ENCODE data around the gene FSHR. TPM values are rescaled to one million over a fixed set of nuclear protein-coding genes. Genes with fewer than 3 reads are reported as not detected.

Gene FSHR
- total RNA-seq, 2 donors from 2014 or later = not detected

GRCh38 chr2:49068613-49069012, 85.7 kb downstream of the FSHR start:
- H3K4me3 ChIP-seq = no peak overlapping the region
- H3K27me3 ChIP-seq = no peaks in the 10 kb centered on the region
- ATAC-seq = no peak
- H3K36me3 ChIP-seq (replicated peaks in 1 of 2; ENCODE audit: insufficient read depth in 1 of 2, low read depth in 2 of 2) = no peaks in the 10 kb centered on the region
- H3K9me3 ChIP-seq = no peaks in the 10 kb centered on the region
- no peaks in the 10 kb centered on the region for H3K4me1 ChIP-seq
- intact Hi-C loops (cut with DNase I) = no loop called here
- no peak overlapping the region for H3K27ac ChIP-seq
- TF ChIP-seq CTCF (IDR thresholded peaks at IDR 0.05) (no peak), POLR2A (IDR thresholded peaks at IDR 0.05) (no peak)
- no peak for DNase-seq

GRCh38 chr2:49067971-49068370, 86.3 kb downstream of the FSHR start:
- no peak for ATAC-seq
- Histone ChIP-seq H3K27ac (no peak overlapping the region), H3K36me3 (replicated peaks in 1 of 2; ENCODE audit: insufficient read depth in 1 of 2, low read depth in 2 of 2) (no peaks in the 10 kb centered on the region), H3K9me3 (no peaks in the 10 kb centered on the region), H3K27me3 (no peaks in the 10 kb centered on the region), H3K4me3 (no peak overlapping the region), H3K4me1 (no peaks in the 10 kb centered on the region)
- intact Hi-C loops (cut with DNase I) = no loop called here
- TF ChIP-seq CTCF (IDR thresholded peaks at IDR 0.05) (no peak), POLR2A (IDR thresholded peaks at IDR 0.05) (no peak)
- DNase-seq = no peak
- 33 to 38% methylated on average over 2 of the region's 2 CpGs for WGBS, 2 donors

GRCh38 chr2:49053156-49053555, 101.2 kb downstream of the FSHR start:
- Histone ChIP-seq H3K27ac (no peak overlapping the region), H3K4me3 (no peak overlapping the region), H3K27me3 (no peaks in the 10 kb centered on the region), H3K4me1 (no peaks in the 10 kb centered on the region), H3K36me3 (replicated peaks in 1 of 2; ENCODE audit: insufficient read depth in 1 of 2, low read depth in 2 of 2) (no peaks in the 10 kb centered on the region), H3K9me3 (no peaks in the 10 kb centered on the region)
- intact Hi-C loops (cut with DNase I) = no loop called here
- 17 to 30% methylated on average over 2 of the region's 2 CpGs for WGBS, 2 donors
- no peak for DNase-seq
- TF ChIP-seq CTCF (IDR thresholded peaks at IDR 0.05) (no peak), POLR2A (IDR thresholded peaks at IDR 0.05) (no peak)
- ATAC-seq = no peak

- TF ChIP-seq POLR2A (IDR thresholded peaks at IDR 0.05) = no peak
- ATAC-seq = no peak
- no peak for DNase-seq
- H3K36me3 ChIP-seq (replicated peaks in 1 of 2; ENCODE audit: insufficient read depth in 1 of 2, low read depth in 2 of 2) = no peaks in the 10 kb centered on the region
- H3K27me3 ChIP-seq = no peaks in the 10 kb centered on the region
- no peak overlapping the region for H3K27ac ChIP-seq
- H3K4me1 ChIP-seq = no peaks in the 10 kb centered on the region
- intact Hi-C loops (cut with DNase I) = no loop called here
- no peaks in the 10 kb centered on the region for H3K9me3 ChIP-seq
- no peak overlapping the region for H3K4me3 ChIP-seq
Observed at GRCh38 chr2:49050265-49050664, 104.0 kb downstream of the FSHR start.

- Histone ChIP-seq H3K27ac (no peak overlapping the region), H3K27me3 (no peaks in the 10 kb centered on the region), H3K4me3 (no peak overlapping the region), H3K4me1 (no peaks in the 10 kb centered on the region), H3K36me3 (replicated peaks in 1 of 2; ENCODE audit: insufficient read depth in 1 of 2, low read depth in 2 of 2) (no peaks in the 10 kb centered on the region), H3K9me3 (no peaks in the 10 kb centered on the region)
- TF ChIP-seq CTCF (IDR thresholded peaks at IDR 0.05) (no peak), POLR2A (IDR thresholded peaks at IDR 0.05) (no peak)
- WGBS, 2 donors = 44 to 51% methylated on average over 1 of the region's 1 CpG
- intact Hi-C loops (cut with DNase I) = no loop called here
- ATAC-seq (no peak), DNase-seq (no peak)
Observed at GRCh38 chr2:49049161-49049560, 105.2 kb downstream of the FSHR start.
